DND-41 (cell line): ENCODE results near the gene GOLGA6A.

ENCODE experiments used
- EZH2 ChIP-seq: IDR thresholded peaks from 3 replicates; pipeline ENCODE4 v1.6.1; 2012; ENCODE audit warnings: borderline replicate concordance, low read depth, mild to moderate bottlenecking, moderate library complexity, low read length, inconsistent platforms; ENCODE audit not compliant: severe bottlenecking
- TF ChIP-seq, protein P1 (sequence below): IDR thresholded peaks from 2 replicates; pipeline ENCODE4 v1.5.1; 2012; ENCODE audit warnings: borderline replicate concordance, low read length, moderate library complexity, mild to moderate bottlenecking; ENCODE audit not compliant: poor library complexity, severe bottlenecking; ENCODE audit errors: extremely low read depth

DNA sequence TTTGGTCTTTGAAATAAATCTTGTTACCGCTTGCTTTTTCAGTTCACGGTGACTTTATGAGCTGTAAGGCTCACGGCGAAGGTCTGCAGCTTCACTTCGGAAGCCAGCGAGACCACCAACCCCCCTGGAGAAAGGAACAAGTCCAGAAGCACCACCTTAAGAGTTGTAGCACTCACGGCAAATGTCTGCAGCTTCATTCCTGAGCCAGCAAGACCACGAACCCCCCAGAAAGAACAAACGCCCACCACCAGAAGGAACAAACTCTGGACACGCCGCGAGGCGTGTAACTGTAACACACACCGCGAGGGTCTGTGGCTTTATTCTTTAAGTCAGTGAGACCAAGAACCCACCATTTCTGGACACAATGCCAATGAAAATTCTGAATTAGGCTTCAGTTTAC, 28.8 kb downstream of the GOLGA6A start:
- TF ChIP-seq, protein P1, sequence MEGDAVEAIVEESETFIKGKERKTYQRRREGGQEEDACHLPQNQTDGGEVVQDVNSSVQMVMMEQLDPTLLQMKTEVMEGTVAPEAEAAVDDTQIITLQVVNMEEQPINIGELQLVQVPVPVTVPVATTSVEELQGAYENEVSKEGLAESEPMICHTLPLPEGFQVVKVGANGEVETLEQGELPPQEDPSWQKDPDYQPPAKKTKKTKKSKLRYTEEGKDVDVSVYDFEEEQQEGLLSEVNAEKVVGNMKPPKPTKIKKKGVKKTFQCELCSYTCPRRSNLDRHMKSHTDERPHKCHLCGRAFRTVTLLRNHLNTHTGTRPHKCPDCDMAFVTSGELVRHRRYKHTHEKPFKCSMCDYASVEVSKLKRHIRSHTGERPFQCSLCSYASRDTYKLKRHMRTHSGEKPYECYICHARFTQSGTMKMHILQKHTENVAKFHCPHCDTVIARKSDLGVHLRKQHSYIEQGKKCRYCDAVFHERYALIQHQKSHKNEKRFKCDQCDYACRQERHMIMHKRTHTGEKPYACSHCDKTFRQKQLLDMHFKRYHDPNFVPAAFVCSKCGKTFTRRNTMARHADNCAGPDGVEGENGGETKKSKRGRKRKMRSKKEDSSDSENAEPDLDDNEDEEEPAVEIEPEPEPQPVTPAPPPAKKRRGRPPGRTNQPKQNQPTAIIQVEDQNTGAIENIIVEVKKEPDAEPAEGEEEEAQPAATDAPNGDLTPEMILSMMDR: no peak
- no peak for TF ChIP-seq EZH2
